HG02938 (cell line): ENCODE measurements around the gene TMEM120A.

Source experiments
- ATAC-seq: cut with Tn5 transposase; IDR thresholded peaks from one replicate; pipeline ENCODE4 v1.9.1; 2021; ENCODE audit warnings: mild to moderate bottlenecking, moderate library complexity; ENCODE audit not compliant: unreplicated experiment

The TMEM120A gene

DNA sequence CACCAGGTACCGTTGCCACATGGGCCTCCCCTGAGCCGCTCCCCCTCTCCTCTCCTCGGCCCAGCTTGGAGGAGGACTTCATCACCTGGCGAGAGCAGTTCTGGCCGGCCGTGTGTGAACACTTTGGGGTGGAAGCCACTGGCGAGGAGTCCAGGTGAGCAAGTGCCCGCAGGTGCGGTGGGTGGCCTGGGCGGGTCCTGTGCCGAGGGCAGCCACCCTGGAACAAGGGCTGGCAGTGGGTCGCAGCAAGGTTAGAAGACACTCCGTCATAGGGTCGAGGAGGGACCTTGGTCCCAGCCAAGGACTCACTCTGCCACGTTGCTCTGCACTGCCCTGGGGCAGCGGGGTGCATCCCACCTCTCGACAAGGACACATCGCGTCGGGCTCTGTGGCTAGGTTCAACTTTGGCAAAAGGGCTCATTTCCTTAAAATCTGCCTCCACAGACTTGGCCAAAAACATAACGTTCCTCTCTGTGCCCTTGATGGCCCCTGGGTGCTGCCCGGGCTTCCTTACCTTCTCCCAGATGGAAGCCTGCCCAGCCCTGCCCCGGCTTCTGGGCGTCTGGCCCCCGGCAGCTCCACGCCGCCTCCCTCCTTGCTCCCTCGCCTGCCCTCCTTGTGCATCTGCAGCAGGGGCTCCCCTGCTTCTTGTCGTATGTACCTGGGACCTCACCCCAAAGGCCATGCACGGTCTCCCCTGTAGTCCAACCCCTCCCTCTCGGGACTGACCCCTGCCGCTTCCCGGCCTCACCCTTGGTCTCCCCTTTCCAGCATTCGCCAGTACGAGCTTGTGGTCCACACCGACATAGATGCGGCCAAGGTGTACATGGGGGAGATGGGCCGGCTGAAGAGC, 12.7 kb downstream of the TMEM120A start:
- no peak for ATAC-seq

DNA sequence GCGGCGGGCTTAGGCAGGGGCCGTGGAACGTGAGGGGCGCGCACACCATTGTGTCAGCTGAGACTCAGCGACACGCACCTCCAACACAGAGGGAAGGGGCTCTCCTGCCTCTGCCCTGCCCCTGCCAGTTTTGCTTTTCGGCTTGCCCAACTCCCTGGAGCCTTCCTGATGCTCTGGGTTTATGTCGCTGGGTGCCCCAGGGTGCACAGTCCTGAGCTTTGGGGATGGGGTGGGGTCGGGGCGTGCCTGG, 13.3 kb downstream of the TMEM120A start:
- no peak for ATAC-seq

DNA sequence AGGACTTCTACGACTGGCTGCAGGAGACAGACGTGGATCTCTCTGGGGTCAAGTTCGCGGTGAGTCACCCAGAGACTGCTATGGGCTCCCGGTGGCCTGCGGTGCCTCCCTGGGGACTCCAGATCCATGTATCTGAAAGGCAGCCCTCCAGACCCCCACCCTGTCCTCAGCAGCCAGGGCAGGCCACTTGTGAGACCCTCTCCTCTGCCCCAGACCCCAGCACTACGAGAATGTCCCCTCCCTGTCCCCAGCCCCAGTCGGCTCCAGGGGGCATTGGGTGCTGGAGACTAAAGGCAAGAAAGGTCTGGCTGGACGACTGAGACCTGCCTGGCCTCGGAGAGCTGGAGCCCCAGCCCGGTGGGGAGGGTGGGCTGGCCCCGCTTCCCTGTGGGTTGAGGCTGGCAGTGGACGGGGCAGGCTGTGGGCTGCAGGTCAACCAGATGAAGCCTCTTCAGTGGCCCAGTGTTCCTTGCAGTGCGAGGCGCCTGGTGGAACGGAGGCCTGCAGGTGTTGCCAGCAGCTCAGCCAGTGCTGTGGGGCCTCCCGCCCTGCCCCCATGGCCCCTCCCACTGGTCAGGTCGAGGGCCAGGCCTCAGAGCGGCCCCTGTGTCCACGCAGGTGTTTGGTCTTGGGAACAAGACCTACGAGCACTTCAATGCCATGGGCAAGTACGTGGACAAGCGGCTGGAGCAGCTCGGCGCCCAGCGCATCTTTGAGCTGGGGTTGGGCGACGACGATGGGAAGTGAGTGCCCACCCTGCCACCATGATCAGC, 13.8 kb downstream of the TMEM120A start:
- no peak for ATAC-seq

DNA sequence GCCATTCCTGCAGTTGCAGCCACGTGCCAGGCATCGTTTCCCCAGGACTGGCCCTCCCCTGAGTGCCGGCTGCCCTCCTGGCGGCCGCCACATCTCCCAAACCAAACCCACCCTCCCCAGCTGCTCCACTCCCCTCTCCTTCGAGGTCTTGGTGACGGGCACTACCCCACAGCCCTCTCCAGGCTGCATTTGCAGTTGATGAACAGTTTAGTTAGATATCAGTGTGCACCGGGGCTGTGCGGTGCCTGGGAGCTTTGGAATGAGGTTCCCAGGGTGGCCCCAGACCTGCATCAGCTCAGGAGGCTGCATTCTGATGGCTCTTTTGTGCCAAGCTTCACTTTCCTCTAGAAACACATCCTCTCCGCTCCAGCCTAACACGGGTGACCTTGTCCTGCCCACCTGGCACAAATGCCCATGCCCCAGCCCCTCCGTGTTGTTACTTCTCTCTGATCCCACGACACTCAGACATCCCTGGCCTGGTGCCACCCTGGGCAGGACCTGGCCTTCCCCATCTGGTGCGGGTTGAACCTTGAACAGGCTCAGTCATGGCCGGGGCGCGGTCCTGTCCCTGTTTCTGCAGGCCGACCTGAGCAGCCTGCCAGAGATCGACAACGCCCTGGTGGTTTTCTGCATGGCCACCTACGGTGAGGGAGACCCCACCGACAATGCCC, 14.5 kb downstream of the TMEM120A start:
- ATAC-seq, result no peak

DNA sequence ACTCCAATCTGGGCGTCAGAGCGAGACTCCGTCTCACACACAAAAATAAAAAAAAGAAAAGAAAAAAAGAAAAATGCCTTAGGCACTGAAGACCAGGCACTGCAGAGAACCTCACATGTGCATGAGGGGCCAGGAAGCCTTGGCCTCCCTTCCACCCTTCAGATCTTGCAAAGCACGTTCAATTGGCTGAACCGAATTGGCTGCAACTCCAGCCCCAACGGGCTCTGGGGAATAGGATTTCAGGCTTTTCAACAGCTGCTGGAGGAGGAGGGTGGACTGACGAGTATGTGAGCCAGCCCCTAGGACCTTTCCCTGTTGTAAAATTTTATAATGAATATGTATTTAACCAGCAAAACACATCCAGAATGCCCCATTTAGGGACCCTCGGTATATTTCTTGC, 16.7 kb downstream of the TMEM120A start:
- ATAC-seq, result no peak

DNA sequence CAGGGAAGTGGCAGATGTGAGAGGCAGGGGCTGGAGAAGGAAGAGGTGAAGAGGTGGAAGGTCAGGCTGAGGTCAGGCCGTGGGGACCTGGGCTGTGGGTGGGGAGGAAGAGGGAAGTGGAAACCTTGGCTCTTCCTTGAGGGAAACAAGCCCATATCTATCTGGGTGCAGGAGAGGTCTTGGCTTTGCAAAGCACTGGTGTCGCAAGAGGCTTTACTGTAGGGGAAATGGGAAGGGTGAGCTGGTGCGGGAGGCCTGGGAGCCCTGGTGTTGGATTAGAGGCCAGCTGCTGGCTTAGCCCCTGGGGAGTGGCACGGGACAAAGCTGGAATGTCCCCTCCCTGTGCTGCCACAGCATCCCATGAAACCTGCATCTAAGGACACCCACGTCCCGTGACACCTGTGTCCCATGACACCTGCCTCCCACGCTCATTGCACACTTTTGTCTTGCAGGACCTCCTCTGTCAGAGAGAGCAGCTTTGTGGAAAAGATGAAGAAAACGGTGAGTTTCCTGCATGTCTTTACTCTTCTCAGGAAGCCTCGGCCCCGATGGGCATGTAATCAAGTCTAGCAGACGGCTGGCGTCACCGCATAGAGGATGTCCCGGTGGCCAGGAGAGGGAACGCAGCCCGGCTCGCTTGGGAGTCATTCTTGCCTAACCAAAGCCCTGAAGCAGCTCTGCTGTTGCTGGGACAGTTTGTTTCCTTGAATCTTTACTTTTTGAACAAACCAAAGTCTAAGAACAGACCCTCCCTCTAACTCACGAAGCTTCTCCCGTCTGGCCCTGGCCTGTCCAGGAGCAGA, 22.2 kb downstream of the TMEM120A start:
- ATAC-seq, result no peak

DNA sequence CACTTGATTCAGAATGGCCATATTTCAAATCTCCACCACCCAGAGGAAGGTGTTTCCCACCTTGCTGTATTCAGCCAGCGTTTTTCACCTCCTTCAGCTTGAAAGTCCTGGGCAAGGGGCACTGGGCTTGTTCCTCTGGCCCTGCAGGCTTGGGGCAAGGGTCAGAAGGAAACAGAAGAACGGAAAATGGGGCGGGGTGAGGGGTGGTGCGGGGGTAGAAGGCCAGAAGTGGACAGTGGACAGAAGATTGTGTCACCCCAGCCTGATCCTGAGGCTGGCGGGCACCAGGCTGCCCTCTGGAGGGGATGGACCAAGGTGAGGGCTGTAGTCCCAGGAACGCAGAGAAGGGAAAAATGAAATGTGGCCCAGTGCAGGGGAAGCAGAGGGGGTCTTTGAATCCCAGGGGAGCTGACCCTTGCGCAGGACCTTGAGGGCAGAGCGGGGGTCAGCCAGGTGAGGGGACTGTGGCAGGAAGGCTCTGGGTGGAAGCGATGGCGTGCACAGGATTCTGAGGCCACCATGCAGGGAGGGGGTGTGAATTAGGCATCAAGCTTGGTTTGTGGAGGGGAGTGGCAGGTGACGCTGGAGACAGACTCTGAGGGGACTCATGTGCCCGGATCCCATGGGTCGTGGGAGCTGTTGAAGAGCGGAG, 23.0 kb downstream of the TMEM120A start:
- ATAC-seq, result no peak

DNA sequence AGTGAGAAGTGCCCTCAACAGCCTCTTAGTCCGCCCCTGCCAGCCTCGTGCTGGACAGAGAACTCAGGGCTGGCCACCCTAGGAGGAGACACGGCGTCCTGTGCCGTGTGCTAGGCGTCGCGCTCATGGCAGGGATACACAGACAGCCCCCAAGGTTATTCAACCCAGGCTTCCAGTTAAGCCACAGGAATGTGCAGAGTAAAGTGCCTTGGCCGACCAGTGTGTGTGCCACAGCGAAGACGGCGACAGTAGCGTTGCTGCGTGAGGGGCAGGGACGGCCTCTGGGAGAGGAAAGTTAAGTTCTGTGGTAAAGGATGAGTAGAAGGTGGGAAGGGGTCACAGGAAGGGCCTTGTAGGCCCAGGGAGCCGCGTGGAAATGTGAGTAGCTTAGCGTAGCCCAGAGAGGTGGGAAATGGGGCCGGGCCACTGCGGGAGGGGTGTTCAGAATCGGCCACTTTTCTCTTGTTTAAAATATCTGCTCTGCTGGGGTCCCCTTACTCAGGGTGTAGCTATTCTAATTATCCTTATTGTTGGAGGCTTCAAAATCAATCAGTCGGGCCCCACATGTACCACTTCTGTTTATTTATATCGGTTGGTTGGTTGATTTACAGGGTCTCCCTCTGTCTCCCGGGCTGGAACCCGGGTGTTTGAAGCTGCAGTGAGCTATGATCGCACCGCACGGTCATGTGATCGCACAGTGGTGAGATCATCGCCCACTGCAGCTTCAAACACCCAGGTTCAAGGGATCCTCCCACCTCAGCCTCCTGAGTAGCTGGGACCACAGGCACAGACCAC, 24.5 kb downstream of the TMEM120A start:
- no peak for ATAC-seq

DNA sequence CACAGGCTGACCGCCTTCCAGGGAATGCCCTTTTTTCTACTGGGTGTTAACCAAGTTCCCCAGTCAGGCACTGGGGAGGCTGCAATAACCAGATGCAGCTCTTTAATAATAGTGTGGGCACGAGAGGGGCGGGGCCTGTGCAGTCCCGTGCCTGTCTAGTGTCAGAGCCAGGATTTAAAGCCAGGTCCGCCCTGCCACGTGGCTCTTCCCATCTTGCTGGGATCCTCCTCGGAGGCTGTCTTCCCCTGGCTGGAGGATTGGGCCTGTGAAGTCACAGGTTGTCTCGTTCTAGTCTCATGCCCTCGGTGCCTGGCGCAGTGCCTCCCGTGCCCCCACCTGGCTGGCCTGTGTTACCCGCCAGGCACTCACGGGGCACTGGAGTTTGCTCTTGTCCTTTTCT, 25.2 kb downstream of the TMEM120A start:
- no peak for ATAC-seq

DNA sequence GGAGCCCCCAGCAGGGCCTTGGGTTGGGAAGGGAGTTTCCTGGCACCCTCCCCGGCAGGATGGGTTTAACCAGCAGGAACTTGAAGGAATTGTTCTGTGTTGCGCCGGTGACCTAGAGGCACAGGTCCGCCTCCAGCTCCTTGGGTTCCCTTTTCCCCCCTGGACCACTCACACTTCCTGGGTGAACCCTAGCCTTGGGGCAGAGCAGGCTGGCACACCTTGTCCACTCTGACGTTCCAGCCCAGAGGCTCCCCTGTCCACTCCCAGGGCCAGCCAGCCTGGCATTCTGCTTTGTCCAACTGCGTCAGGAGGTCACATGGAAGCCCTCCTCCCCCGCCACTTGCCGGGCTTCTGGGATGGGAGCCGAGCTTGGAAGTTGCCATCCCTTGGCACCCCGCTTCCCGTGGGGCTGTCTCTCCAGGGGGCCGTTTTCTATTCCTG, 25.8 kb downstream of the TMEM120A start:
- ATAC-seq, result no peak

DNA sequence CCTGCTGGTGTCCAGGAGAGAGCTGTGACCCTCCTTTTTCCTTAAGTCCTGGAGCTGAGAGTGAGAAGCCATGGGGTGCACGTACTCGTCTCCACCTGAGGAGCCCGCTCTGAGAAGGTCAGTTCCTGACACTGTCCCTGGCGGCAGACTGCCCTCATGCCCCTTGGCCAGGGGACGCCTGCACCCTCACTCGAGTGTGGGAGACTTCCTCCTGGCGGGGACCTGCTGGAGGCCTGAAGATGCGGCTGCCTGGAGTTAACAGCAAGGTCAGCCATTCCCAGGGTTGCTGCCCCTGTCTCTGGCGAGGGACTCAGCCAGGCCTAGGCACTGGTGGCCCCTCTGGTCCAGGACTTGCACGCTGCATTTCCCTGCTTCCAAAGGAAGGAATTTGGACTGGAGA, 26.4 kb downstream of the TMEM120A start:
- ATAC-seq, result no peak

DNA sequence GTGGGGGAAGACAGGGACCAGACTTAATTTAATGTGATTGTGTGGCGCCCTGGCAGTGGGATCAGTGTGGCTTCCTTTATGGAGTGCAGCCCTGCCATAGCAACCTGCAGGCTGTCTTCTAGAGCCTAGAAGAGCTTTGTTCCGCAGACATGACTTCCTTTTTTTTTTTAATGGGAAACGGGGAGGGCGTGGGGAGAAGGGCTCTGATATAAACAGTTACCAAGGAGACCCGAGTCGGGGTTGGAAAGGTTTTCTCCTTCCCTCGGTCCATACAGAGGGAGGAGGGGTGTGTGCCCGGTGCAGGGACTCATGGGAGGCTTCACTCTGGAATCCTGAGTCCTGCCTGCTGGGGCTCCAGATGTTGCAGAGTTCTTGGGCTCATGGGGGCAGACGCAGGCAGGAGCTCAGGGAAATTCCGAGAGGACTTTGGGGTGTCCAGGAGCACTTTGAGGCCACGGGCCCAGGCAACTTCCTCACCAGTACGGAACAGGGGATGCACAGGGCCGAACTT, 26.9 kb downstream of the TMEM120A start:
- no peak for ATAC-seq

DNA sequence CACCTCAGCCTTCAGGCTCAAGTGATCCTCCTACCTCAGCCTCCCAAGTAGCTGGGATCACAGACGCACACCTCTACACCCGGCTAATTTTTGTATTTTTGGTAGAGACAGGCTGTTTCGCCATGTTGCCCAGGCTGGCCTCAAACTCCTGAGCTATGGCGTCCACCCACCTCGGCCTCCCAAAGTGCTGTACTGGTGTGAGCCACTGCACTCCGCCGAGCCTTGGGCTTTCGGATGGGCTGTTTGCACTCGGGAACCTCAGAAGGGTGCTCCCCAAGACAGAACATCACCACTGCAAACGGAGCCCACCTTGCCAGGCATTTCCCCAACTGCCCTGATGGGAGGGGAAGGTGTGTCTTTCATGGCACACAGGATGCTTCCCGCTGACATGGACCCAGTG, 27.3 kb downstream of the TMEM120A start:
- ATAC-seq, result no peak

DNA sequence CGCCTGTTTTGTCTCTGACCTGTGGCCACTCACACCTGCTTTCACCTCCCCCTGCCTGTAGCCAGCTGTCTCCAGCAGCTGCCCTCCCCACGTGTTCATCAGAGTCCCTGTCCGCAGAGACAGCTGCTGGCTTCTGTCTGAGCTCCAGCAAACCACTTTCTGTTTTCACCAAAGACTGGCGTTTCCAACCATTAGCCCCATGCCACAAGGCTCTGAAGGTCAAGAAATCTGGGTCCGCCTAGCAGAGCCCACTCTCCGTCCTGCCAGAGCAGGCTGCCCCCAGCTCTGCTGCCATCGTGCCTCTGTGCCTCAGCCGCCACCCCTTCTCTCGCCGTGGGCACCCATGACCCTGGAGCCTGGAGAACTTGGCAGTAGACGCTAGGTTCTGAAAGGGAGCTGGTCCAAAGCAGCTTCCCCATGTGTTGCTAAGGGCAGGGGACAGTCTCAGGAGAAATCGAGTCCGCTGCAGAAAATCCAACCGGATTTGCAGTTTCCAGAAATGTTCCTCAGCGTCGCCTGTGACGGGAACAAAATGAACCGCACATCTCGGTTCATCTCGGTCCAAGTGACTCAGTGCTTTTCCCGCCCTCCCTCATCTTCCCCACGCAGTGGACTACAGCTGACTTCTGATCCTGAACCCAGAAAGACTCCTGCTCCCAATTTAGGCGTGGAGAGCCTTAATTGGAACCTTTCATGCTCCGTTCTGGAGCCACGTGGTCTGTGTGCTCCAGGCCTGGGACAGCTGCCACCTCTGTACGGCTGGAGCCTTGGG, 28.0 kb downstream of the TMEM120A start:
- no peak for ATAC-seq

DNA sequence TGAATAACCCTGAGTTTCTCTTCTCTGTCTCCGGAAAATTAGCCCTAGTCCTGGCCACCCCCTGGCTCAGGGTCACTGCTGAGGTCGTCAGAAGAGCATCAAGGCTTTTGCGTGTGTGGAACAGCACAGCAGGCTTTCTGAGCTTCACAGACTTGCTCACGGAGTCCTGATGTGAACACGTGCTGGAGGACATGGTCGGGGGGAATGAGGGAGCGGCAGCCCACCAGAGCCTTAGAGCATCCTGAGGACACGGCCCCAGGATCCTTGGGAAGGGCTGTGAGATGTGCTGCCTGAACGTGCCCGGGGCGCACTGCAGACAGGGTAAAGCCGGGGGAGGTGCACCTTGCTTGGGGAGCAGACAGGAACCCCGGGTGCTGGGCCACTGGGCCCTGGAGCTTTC, 28.8 kb downstream of the TMEM120A start:
- ATAC-seq, result no peak

DNA sequence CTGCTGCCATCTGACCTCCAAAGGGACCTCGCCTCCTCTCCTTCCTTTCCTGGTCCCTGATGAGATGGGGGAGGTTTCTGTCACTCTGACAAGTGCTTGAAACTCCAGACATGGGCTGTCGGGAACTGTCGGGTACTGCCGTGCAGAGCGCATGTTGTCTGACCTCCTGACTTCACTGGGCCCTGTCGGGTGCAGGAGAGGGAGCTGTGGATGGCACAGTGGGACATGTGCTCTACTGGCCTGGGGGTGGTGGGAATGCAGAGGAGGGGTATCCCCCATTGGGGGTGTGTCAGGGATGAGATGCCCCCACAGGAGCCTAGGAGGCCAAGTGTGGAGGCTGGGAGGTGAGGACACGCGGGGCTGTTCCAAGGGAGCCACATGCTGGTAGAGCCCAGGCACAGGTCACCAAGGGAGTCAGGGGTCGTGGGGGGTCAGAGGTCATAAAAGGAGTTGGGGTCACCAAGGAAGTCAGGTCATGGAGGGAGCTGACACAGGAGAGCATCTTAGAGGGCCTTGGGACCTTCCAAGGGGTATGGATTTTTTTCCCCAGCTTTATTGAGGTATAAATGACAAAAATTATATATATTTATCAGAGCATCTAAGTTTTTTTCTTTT, 30.9 kb downstream of the TMEM120A start:
- ATAC-seq, result no peak

DNA sequence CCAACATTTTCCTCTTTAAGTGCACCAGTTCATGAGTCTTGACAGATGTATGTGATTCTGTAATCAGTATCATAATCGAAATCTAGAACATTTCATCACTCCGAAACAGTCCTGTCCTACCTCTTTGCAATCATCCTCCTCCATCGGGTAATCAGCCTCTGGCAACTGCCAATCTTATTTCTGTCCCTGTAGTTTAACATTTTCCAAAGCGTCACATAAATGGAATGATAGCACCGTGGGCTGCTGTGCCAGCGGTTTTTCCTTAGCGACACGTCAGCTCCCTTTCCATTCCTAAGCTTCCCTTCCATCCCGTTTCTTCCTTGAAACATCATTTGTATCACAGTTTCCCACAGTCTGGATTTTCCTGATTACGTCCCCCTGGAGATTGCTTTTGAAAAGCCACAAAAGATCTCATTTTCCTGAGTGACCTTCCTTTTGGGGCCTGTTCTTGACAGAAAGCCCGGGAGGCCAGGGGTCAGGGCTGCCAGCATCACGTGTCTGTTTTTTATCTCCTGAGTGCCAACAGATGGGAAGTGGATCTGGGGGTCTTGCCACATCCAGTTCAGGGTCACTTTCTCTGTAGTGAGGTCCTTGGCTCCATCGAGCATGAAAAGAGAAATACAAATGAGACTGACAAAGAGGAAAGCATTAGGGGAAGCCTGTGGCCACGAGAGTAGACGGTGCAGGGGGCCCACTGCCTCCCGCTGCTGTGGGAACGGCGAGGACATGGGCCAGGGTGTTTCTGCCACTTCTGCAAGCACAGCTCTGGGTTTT, 31.6 kb downstream of the TMEM120A start:
- ATAC-seq, result no peak

DNA sequence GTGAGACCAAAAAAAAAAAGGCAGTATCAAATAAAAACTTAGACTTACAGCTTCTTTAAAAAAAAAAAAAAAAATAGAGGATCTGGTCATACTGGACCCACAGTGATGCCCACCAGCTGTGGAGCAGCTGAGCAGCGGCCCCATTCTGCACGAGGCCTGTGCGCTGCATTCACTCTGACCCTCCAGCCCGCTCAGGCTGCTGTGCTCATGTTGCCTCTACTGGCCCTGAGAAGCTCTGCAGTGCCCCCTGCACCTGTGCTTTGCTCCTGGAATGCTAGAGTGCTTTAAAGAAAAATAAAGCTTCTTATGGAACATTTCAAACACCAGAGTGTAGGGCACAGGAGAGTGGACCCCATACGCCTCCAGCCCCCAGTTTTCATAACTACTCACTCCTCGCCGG, 33.2 kb downstream of the TMEM120A start:
- ATAC-seq, result no peak
